Right lobe of liver (tissue), 6 donors: ENCODE measurements around the gene OGFRL1. TPM values are rescaled to one million over a fixed set of nuclear protein-coding genes. Genes with fewer than 3 reads are reported as not detected.
"Not testable (repeated sequence)": the region's sequence is repeated elsewhere in the genome, so short reads cannot be mapped to it uniquely, and the experiment has no call there.

Source experiments
- ATAC-seq, 4 donors: fragments of 200-7000 bp; cut with Tn5 transposase; one replicate each; pipeline ENCODE4 v1.9.1; 2020; ENCODE audit warnings: mild to moderate bottlenecking in 4 of 4, moderate library complexity in 4 of 4
- DNase-seq, 3 donors: peaks; one replicate each; pipeline ENCODE4 v3.0.0-alpha.2; 2020
- H3K27ac ChIP-seq, 3 donors: fragments of 200-600 bp; one replicate each; pipeline ENCODE4 v1.8.0; 2022
- H3K27me3 ChIP-seq, 2 donors: fragments of 200-600 bp; one replicate each; pipeline ENCODE4 v1.8.0; 2022
- H3K36me3 ChIP-seq, 4 donors: fragments of 200-600 bp; sonication (generic) in 1 of 4; one replicate each; pipeline versions ENCODE4 v1.5.1 to v1.8.0; 2017 to 2022; ENCODE audit warnings: control low read depth in 1 of 4
- H3K4me1 ChIP-seq, 4 donors: fragments of 200-600 bp; sonication (generic) in 1 of 4; one replicate each; pipeline versions ENCODE4 v1.5.1 to v1.8.0; 2017 to 2022; ENCODE audit warnings: control low read depth in 1 of 4
- H3K4me3 ChIP-seq, 3 donors: fragments of 200-600 bp; one replicate each; pipeline ENCODE4 v1.8.0; 2022
- H3K9me3 ChIP-seq, 4 donors: fragments of 200-600 bp; sonication (generic) in 1 of 4; one replicate each; pipeline versions ENCODE4 v1.5.1 to v1.8.0; 2017 to 2022; ENCODE audit warnings: control low read depth in 1 of 4
- CTCF ChIP-seq, 4 donors: fragments of 200-600 bp in 3 of 4; fragments of 450-650 bp in 1 of 4; IDR thresholded peaks; one replicate each; pipeline versions ENCODE4 v1.5.1 to v1.8.0; 2016 to 2022; ENCODE audit warnings: antibody characterized with exemption in 4 of 4, mild to moderate bottlenecking in 2 of 4
- POLR2A ChIP-seq: fragments of 450-650 bp; IDR thresholded peaks from one replicate; pipeline ENCODE4 v1.6.1; 2017; ENCODE audit warnings: antibody characterized with exemption, mild to moderate bottlenecking
- whole genome bisulfite sequencing: methylation state at CpG from one replicate; pipeline ENCODE4 v1.1.6; 2018; ENCODE audit warnings: low coverage, low lambda C conversion rate; ENCODE audit not compliant: insufficient coverage; ENCODE audit errors: missing lambda C conversion rate; 5-methylcytosine and 5-hydroxymethylcytosine counted together
- intact Hi-C, 2 donors: fragments of 100-400 bp; cut with DNase I; formaldehyde crosslinking; loops; one replicate each; pipeline versions ENCODE4 v1.11.2 to v1.14.1; 2022
- total RNA-seq, 6 experiments: library from RNA; depleted of rRNA in 2 of 6; stranded (reverse); fragments of >200 nt in 2 of 6; fragmentation: NEBNext Ultra II Directional in 3 of 6; extraction: Animal tissue kit (Norgen Biotek cat#: 25700) in 3 of 6; gene quantifications; one replicate each; pipeline versions ENCODE4 v1.1.0 to v1.2.4, GENCODE V29; 2016 to 2023
- donor health status: DM: no; HTN: yes; CAD: no.
- donor health status: DM: no; HTN: no; CAD: no.
- donor health status: DM: no; HTN: no; CAD: no.
- donor health status: DM: no; HTN: yes; CAD: no.
- donor health status: DM: no; HTN: yes; CAD: no.

Gene OGFRL1
- total RNA-seq, 6 experiments from 2014 or later = 1.5 to 6.9 (median 3.8) TPM

- no peak for DNase-seq
- intact Hi-C loops = no loop called here
- no peaks in the 10 kb centered on the region for H3K36me3 ChIP-seq
- H3K4me1 ChIP-seq = no peaks in the 10 kb centered on the region
- no peak overlapping the region for H3K27ac ChIP-seq
- TF ChIP-seq POLR2A = no peak
- TF ChIP-seq CTCF (IDR thresholded peaks at IDR 0.05) = no peak
- H3K4me3 ChIP-seq = no peak overlapping the region
- H3K27me3 ChIP-seq = no peaks in the 10 kb centered on the region
- ATAC-seq = no peak
- no peaks in the 10 kb centered on the region for H3K9me3 ChIP-seq
- WGBS = 52% methylated on average over 7 of the region's 7 CpGs
Observed at GRCh38 chr6:71262914-71263313, 25.7 kb upstream of the OGFRL1 start.

GRCh38 chr6:71266392-71266791, 22.2 kb upstream of the OGFRL1 start:
- H3K4me1 ChIP-seq, H3K36me3 ChIP-seq, H3K9me3 ChIP-seq, H3K4me3 ChIP-seq, intact Hi-C loops, H3K27me3 ChIP-seq, H3K27ac ChIP-seq, ATAC-seq, DNase-seq: not testable (repeated sequence)
- WGBS = no CpG with 5 or more reads among the region's 24 CpGs

GRCh38 chr6:71268735-71269437, 19.7 kb upstream of the OGFRL1 start:
- ATAC-seq = no peak
- no peak for DNase-seq
- H3K36me3 ChIP-seq = no peaks in the 10 kb centered on the region
- WGBS = 38% methylated on average over 3 of the region's 3 CpGs
- no peaks in the 10 kb centered on the region for H3K4me1 ChIP-seq
- TF ChIP-seq CTCF (IDR thresholded peaks at IDR 0.05) (no peak), POLR2A (no peak)
- H3K4me3 ChIP-seq = no peak overlapping the region
- intact Hi-C loops = no loop called here
- H3K27me3 ChIP-seq = no peaks in the 10 kb centered on the region
- no peaks in the 10 kb centered on the region for H3K9me3 ChIP-seq
- H3K27ac ChIP-seq = no peak overlapping the region

- WGBS = 50% methylated on average over 1 of the region's 3 CpGs
- DNase-seq = no peak
Observed at GRCh38 chr6:71277926-71278600, 10.5 kb upstream of the OGFRL1 start.

More at GRCh38 chr6:71277926-71278600, 10.5 kb upstream of the OGFRL1 start:
- intact Hi-C loops = no loop called here
- no peak for ATAC-seq
- H3K27ac ChIP-seq = no peak overlapping the region
- no peak overlapping the region for H3K4me3 ChIP-seq
- no peaks in the 10 kb centered on the region for H3K4me1 ChIP-seq
- no peaks in the 10 kb centered on the region for H3K27me3 ChIP-seq
- TF ChIP-seq POLR2A (no peak), CTCF (IDR thresholded peaks at IDR 0.05) (no peak)
- no peaks in the 10 kb centered on the region for H3K9me3 ChIP-seq
- H3K36me3 ChIP-seq = no peaks in the 10 kb centered on the region
